Hindlimb muscle (tissue), 1 donor: ENCODE measurements around the gene MAP2K1. TPM values are rescaled to one million over a fixed set of nuclear protein-coding genes. Genes with fewer than 3 reads are reported as not detected.
A peak's percentile ranks its signal among the peaks of the same experiment; 100 is the strongest.

ENCODE experiments used
- DNase-seq: peaks from one replicate; pipeline ENCODE4 v3.0.0-alpha.2; 2013
- polyA plus RNA-seq: library from polyadenylated mRNA; unstranded; fragments of 120-200 nt; gene quantifications from one replicate; pipeline ENCODE4 v1.2.1, GENCODE V29; 2013; ENCODE audit not compliant: insufficient read length

MAP2K1 gene
- polyA plus RNA-seq, 1 donor, result 82.1 TPM

DNA sequence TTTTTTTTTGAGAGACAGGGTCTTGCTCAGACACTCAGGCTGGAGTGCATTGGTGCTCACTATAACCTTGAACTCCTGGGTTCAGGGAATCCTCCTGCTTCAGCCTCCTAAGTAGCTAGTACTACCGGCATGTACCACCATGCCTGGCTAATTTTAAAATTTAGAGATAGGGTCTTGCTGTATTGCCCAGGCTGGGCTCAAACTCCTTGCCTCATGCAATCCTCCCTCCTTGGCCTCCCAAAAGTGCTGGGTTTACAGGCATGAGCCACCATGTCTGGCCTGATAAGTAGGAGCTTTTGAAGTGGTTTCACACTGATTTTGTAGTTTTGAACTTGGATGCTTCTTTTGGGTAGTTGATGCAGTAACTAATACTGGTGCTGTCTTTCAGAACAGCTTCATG lies 7.8 kb downstream of the MAP2K1 start:
- DNase-seq, result no peak

DNA sequence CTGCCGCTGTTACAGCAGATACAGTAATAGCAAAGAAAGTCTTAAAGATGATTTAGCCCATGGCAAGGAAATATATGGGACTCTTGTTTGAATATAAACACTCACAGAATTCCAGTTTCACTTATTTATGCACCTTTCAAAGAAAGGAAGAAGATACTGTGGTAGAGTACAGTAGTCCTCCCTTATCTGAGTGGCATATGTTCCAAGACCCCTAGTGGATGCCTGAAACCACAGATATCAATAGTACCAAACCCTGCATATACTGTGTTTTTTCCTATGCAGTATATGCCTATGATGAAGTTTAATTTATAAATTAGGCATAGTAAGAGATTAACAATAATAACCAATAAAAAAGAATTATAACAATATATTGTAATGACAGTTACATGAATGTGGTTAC lies 8.2 kb downstream of the MAP2K1 start:
- DNase-seq, result no peak

DNA sequence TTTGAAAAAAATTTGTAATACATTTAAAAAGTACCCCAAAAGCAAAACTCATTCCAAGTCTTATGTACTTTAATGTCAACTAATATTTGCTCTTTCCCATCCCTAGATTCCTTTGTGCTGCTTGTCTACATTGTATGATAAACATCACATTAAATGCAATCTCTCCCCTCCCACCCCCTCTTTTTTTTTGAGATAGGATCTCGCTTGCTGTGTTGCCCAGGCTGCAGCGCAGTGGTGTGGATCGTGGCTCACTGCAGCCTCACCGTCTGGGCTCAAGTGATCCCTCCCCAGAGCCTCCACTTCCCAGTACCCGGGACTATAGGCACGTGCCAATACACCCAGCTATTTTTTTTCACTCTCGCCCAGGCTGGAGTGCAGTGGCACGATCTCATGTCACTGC lies 12.6 kb downstream of the MAP2K1 start:
- no peak for DNase-seq

DNA sequence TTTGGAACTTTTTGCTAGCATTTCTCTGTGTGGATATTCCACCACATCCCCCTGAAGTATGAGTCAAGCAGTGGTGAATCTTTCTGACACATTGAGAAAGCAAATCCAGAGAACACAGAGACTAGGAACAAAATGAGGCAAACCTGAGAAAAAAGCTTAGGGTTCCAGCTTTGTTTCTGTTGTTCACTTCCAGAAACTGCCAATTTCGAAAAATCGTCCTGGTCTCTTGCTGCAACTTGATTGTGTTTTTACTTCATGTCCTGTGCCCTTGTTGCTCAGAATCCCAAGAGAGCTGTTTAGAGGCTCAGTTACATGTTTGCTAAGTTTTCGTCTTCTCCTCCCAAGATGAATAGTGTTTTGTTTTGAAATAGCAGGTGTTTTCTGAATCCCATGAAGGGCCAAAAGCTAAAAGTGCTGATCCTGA lies 13.7 kb downstream of the MAP2K1 start:
- no peak for DNase-seq

DNA sequence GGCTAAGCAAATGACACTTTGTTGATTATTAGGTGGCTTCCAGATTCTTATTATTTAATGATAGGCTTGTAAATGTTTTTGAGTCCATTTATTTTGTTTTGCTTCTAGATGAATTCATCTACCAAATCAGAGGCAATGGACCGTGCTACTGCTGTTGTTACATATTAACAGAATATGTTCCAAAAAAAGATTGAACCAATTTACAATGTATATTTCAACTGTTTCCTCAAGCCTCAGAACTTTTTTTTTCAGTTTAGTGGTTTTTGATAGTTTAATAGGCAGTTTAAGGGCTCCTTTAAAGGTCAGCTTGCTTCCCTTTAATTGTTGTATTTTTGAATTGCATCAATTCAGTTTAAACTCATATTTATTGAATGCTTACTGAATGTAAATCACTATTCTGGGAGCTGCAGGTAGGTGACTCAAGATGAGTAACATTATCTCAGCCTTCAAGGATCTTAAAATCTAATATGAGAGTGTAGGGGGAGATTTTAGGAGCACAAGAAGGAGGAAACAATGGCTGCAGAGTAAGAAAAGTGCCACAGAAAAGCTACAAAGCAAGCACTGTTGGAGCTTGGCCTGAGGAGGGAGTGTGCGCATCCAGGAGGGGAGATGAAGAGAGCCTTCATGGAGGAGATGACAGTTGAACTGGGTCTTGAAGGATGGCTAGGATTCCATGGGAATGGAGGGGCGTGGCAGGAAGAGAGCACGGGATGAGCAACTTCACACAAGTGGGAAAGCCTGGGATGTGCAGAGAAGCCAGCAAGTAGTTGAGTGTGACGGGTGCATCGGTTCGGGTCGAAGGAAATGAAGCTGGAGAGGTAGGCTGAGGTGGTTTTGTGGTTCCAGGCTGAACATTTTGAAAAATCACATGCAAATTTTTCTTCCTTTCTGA lies 14.7 kb downstream of the MAP2K1 start:
- DNase-seq, result no peak

DNA sequence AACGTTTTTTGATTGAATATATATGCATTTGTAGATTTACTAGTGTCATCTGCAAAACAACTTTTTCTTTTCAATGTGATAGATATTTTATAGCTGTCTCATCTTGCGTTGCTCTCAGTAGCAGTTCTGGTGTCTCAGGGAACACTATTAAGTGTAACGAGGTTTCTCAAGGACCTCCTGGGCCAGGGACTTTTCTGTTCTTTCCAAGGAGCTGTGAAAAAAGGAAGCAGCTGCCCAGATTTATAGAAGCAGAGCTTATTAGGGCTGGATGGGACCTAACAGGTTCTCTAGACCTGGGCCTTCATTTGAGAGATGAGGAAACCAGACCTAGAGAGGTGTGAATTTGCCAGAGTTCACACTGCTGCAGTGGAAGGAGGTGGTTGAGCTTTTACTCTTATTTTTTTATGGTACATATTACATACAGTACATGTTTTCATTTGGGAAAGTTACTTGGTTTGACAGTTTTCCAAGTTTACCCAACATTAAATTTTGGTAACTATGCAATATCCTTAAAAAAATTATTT lies 16.1 kb downstream of the MAP2K1 start:
- DNase-seq, result no peak

DNA sequence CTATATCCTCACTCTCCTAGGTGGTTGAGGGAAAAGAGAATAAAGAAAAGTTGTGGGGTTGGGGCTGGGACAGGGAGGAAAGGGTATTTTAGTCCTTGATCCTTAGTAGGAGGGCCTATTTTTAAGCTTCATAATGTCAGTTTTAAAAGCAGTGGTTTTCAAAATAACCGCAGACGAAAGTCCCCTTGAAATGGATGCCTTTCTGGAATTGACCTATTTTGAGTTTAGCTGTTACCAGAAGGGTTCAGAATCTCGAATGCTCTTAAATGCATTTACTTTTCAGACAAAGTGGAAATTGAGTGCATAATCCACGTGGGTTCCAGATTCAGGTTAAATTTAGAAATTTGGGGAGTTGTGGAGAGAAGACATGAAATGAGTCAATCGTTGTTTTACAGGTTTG lies 16.6 kb downstream of the MAP2K1 start:
- no peak for DNase-seq

DNA sequence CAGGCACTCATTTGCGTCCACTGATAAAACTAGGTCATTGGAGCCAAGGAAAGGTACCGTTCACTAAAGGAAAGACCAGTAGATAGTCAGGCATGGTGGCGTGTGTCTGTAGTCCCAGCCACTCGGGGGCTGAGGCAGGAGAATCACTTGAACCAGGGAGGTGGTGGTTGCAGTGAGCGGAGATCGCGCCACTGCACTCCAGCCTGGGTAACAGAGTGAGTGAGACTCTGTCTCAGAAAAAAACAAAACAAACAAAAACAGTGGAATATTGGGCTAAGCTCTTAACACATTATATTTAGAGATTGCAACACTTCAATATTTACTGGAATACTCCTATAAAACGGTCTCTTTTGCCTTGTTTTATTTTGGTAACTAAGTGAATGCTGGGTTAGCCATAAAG lies 17.4 kb downstream of the MAP2K1 start:
- no peak for DNase-seq

DNA sequence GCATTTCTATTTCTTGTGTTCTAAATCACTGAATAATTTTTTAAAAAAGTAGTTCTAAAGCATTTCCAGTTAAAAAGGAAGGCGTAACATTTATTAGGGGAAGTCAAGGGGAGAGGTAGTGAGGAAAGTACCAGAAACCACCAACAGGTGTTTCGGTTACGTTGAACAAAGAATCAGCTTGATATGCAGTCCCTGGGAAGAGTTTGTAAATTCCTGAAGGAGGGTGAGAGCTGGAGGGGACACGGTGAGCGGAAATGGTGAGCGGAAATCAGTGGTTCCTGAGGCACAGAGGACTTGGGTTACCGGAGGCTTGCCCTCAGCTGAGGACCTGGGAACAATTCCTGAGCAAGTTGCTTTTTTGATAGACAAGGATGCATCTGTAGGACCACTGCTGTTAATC lies 17.8 kb downstream of the MAP2K1 start:
- DNase-seq, result no peak

DNA sequence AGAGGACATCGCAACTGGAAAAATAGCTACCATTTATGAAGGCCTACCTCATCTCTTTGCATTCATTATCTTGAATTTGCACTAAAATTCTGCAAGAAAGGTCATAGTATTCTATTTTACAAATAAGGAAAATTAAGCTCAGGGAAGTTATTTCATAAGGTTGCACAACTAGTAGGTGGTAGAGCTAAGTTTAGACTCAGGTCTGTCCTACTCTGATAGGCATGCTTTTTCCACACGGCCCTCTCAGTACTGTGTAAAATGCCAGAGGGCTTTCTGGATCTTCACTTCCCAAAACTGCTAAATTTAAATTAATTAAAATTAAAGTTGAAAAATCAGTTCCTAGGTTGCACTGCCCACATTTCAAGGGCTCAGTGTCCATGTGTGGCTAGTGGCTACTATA lies 18.3 kb downstream of the MAP2K1 start:
- no peak for DNase-seq

DNA sequence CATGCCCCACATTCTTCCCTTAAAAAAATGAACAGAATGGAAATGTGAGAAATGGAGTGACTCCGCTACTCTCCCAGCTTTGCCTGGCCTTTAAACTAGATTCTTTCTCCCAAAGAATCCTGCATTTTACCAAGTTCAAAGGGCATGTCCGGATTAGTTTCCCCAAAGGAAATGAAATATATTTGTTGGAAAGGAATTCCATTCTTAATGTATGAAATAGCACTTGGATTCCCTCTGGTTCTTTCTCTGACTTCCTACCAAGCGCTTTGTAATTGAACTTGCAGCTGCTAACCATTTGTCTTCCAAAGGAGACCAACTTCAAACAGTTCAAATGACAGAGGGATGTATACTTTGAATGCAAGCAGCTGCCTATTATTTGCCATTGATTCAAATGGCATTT lies 18.9 kb downstream of the MAP2K1 start:
- DNase-seq, result peak; percentile 48

DNA sequence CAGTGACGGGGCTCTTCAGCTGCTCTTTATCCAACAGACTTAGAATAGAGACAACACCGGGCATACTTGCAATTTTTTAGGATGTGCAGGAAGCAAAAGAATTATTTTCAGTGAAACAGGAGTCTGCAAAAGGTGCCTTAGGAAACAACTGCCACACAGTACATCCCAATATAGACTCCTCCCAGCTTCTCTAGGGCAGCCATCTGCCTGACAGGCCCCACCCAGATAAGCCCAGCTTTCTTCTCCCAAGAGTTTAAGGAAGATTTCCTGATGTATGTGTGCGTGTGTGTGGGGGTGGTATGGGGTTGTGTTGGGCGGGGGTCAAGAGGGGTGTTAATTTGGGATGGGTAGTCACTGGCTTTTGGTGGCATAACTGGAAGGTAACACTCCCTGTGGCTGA lies 21.5 kb downstream of the MAP2K1 start:
- no peak for DNase-seq

DNA sequence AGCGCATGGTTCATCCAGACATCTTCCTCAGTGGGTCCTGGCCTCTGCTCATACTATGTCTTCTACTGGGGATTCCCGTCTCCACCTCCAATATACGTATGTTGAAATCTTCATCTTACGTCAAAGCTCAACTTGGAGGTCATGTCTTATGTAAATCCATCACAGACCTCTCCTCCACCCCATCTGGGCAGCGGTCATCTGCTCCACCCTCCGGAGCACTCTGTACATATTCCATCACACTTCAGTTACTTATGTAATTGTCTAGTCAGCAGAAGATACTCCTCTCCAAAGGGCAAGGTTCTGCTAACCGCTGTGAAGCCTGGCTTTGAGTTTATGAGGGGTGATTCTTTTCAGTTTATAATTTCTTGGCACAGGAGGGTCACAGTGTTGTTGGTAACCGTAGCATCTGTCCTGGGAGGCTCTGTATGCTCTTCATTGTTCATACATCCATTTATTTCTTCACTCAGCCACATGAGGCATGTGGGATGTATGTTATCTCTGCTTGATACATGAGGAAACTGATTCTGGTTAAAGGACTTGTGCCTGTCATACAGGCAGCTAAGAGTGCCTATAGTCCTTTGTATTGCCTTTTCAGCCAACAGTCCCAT lies 22.1 kb downstream of the MAP2K1 start:
- no peak for DNase-seq

DNA sequence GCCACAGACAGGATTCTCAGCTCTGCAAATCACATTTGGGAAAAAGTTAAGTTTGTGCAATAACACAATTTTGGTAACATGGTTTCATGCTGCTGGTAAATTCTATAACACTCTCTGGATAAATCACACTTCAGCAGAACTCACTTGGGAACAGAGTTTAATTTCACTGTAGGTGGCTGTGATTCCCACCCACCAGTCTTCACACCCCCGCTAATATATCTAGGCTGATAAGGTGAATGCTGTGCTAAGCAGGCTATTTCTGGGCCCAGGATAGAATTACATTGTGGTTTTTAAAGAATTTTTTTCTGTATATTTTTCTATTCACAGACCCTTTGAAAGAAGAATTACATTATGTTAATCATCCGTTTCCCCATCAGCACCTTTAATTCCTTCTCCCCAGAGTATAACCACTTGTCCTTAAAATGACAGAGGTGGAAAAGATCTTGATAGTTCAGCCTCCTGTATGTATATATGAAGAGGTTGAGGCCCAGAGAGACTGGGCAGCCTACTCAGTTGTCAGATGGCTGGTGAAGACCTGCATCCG lies 22.9 kb downstream of the MAP2K1 start:
- DNase-seq, result no peak

DNA sequence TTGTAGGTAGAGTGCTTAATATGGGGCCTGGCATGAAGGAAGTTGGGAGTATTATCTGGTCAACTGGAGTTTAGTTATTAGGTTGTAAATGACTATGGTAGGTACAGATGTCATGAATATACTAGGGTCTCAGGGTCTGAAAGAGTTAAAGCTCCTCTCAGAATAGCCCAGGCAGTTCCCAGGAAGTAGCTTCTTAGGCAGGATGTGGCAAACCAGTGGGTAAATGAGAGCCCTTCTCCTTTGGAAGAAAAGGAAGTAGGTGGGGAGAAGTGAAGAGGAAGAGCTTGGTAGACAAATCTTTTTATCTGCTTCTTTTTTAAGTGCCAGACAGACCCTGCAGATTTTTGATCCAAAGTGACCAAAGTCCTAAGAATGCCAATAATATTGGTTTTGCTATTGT lies 24.5 kb downstream of the MAP2K1 start:
- DNase-seq, result no peak

DNA sequence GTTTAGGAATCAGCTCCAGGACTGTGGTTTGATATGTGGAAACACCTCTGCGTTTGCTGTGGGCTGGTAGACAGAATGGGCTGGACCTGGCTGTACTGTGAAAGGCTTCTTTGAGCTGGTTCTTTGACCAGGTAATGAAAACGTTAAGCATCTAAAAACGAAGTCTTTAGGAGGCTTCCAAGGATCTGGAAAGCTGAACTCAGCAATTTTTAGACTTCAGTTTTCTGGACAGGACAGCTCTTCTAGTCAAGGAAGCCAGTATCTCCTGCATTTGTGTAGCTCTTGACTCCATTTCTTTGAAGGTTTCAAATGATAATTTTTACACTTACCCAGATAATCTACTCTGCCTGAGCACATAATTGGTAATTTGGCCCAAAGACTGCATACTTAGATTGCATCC lies 25.5 kb downstream of the MAP2K1 start:
- no peak for DNase-seq

DNA sequence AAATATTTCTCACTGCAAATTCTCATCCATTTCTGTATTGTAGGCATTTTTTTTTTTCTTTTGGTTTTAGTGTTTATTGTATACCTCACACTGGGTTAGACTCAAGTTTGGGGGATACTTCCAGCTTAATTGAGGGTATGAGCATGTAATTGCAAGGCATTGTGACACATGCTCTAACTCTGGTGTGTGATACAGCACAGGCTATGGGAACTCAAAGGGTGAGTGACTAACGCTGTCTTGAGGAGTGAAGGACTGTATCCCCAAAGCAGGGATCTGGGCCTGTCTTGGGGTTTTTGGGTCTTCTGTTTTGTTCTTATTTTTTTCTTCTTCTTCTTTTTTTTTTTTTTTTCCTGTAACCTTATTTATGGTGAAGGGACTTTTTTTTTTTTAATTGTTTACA lies 26.9 kb downstream of the MAP2K1 start:
- no peak for DNase-seq

DNA sequence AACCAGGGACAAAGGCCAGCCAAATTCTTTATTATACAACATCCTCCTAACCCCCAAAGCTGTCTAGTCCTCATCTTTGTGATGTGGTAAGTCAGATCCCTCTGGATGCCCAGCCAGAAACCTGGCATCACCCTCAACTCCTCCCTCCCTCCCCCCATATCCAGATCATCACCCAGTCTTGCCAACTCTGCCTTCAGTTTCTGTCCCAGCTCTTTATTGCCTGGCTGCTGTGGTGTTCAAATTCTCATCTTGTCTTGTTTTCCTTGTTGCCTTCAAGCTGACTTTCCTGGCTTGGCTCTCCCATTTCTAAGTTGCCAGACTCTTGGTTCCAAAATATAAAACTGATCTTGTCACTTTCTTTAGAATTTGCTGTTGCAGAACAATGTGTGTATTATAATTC lies 28.6 kb downstream of the MAP2K1 start:
- DNase-seq, result no peak

DNA sequence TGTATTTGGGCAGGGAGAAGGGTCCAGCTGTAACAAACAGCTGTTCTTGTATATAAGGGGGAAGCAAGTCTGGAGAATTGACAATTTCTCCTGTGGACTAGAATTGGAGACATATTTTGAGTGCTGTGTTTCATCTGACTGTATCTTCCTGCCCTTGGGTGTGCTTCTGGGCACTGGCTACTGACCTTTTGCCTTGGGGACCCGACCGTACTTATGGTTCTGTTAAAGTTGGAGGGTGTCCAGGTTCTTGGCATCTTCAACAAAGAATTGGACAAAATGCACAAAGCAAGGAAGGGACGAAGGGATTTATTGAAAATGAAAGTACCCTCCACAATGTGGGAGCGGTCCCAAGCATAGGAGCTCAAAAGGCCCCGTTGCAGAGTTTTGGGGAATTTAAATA lies 31.0 kb downstream of the MAP2K1 start:
- DNase-seq, result no peak

DNA sequence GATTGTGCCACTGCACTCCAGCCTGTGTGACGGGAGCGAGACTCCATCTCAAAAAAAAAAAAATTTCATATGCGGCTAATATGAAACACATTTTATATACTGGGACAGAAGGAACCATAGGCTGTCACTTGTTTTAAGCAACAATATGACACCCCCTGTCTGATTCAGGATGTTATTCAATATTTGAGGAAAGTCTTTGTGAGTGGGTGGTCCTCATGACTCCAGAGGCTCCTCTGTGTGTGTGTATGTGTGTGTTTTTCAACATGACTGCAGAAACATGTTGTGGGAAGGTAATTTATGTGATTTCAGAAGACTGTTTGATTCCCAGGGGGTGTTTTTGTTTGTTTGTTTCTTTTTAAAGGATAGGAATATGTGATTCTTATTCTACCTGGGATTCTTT lies 32.8 kb downstream of the MAP2K1 start:
- no peak for DNase-seq

DNA sequence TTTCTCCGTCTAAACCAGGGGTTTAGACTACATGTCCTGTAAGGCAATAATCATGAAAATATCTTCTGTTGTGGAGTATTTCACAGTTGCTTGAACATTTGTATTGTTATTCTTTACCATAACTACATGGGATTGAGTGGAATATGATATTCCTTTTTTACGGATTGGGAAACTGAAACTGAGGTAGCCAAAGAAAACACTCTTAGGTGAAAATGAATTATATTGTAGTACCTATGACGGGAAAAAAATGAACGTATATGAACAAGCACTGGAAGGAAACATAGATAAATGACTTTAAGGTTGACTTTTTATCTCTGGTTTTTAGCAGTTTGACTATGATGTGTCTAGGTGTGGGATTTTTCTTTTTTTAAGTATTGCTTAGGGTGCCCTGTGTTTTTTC lies 35.6 kb downstream of the MAP2K1 start:
- DNase-seq, result no peak

DNA sequence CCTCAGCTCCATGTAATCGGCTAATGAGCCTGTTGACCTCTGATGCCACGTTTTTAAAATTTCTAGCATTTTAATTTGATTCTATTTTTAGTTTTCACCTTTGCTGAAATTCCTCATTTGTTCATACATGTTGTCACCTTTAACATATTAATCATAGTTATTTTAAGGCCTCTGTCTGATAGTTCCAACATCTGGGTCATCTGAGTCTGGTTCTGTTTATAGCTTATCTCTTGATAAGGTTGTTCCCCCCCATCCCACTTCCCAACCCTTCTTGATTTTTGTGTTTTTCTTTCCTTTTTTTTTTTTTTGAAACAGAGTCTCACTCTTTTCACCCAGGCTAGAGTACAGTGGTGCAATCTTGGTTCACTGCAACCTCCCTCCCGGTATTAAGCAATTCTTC lies 36.4 kb downstream of the MAP2K1 start:
- no peak for DNase-seq

DNA sequence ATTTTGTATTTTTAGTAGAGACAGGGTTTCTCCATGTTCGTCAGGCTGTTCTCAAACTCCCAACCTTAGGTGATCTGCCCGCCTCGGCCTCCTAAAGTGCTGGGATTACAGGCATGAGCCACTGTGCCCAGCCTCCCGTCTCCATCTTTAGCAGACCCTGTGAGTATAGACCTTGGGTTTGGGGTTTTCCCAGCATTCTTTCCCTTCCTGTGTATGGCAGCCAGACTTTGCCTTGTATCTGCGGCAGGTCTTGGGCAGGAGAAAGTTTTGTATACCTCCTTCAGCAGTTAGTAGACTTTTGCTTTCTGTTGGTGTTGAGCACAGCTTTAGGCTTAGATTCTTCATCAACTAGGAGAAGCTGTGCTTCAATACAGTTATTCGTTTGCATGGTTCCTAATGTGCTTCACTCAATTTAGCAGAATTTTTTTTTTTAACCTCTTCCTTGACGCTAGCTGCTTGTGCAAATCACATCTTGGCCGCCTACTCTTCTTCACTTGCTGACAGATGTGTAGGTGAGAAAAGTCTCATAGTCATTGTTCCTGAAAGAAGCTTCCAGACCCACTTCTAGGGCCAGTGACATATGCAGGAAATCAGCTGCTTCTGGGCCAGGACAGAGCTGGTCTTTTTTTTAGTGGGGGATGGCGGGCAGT lies 38.4 kb downstream of the MAP2K1 start:
- no peak for DNase-seq
